K562 (cell line): Measurements from ENCODE around the gene OPRM1. TPM values are rescaled to one million over a fixed set of nuclear protein-coding genes. Genes with fewer than 3 reads are reported as not detected.

ENCODE experiments used
- ATAC-seq: fragments of 200-7000 bp; cut with Tn5 transposase; 3 replicates; pipeline ENCODE4 v1.9.1; 2020; ENCODE audit warnings: moderate library complexity
- BruUV-seq: library from RNA; stranded (reverse); fragments of 400-500 nt; replicated peaks from 2 replicates; lab custom pipeline; 2021; lab: Mats Ljungman, UMichigan
- CTCF ChIA-PET: fragments of 300-600 bp; formaldehyde crosslinking; extraction: SDS; loops from one replicate; lab custom pipeline; 2021; ENCODE audit warnings: low intra/inter-chr PET ratio; lab: Yijun Ruan, JAX
- POLR2A ChIA-PET: fragments of 300-600, 350-650 bp; sonication (Branson Sonifier 250); formaldehyde crosslinking; extraction: SDS; loops from one replicate; lab custom pipeline; 2021; ENCODE audit warnings: antibody characterized with exemption, inconsistent platforms; lab: Yijun Ruan, JAX
- DNase-seq, 4 experiments: peaks; one replicate each; pipeline versions ENCODE4 v3.0.0 to v3.0.0-alpha.2; 2011 to 2018; ENCODE audit warnings: low spot score in 3 of 4, mixed read lengths in 3 of 4; ENCODE audit errors: extremely low read depth in 1 of 4
- FAIRE-seq: peaks from 2 replicates; lab custom pipeline; 2011; peaks lifted over from hg19 to GRCh38; lab: Jason Lieb, UNC
- H2AFZ ChIP-seq: 2 replicates; pipeline ENCODE4 v1.6.0; 2011; ENCODE audit warnings: low read depth, low read length, control low read depth, inconsistent platforms
- H3K27ac ChIP-seq: fragments of 200-600 bp; 3 replicates; pipeline ENCODE4 v1.8.0; 2011; ENCODE audit warnings: low read depth, mild to moderate bottlenecking, control low read depth, inconsistent platforms, low read length, moderate library complexity, mixed read lengths; ENCODE audit errors: extremely low read depth
- H3K27me3 ChIP-seq, 2 experiments: fragments of 300-600 bp in 1 of 2; 2 replicates in 1 of 2; 3 replicates in 1 of 2; pipeline versions ENCODE4 v1.6.0 to v1.8.0; 2011; ENCODE audit warnings: inconsistent platforms in 2 of 2, low read length in 2 of 2, mild to moderate bottlenecking in 1 of 2, mixed read lengths in 1 of 2, moderate library complexity in 1 of 2; ENCODE audit not compliant: control insufficient read depth in 2 of 2, insufficient read depth in 2 of 2
- H3K36me3 ChIP-seq: fragments of 300-600 bp; 3 replicates; pipeline ENCODE4 v1.8.0; 2011; ENCODE audit warnings: mild to moderate bottlenecking, low read length, inconsistent platforms; ENCODE audit not compliant: control insufficient read depth, insufficient read depth
- H3K4me1 ChIP-seq, 2 experiments: fragments of 200-600 bp in 1 of 2; replicated peaks in 1 of 2; 2 replicates in 1 of 2; 3 replicates in 1 of 2; pipeline versions ENCODE4 v1.5.1 to v1.8.0; 2011; ENCODE audit warnings: inconsistent platforms in 2 of 2, low read length in 2 of 2, mild to moderate bottlenecking in 1 of 2, mixed read lengths in 1 of 2, moderate library complexity in 1 of 2; ENCODE audit not compliant: control insufficient read depth in 2 of 2, insufficient read depth in 2 of 2
- H3K4me2 ChIP-seq: 2 replicates; pipeline ENCODE4 v1.6.1; 2011; ENCODE audit warnings: low read length, control low read depth, inconsistent platforms, mixed read lengths; ENCODE audit not compliant: insufficient read depth
- H3K4me3 ChIP-seq: fragments of 200-600 bp; sonication (generic), shearing (Covaris generic); 2 replicates; pipeline ENCODE4 v1.5.1; 2016; ENCODE audit warnings: control low read depth, inconsistent platforms
- H3K79me2 ChIP-seq: fragments of 200-600 bp; 3 replicates; pipeline ENCODE4 v1.8.0; 2011; ENCODE audit warnings: low read length, inconsistent platforms; ENCODE audit not compliant: control insufficient read depth, insufficient read depth
- H3K9ac ChIP-seq, 2 experiments: 2 replicates each; pipeline versions ENCODE4 v1.6.0 to v1.6.1; 2011; ENCODE audit warnings: low read depth in 2 of 2, low read length in 2 of 2, control low read depth in 1 of 2, inconsistent platforms in 1 of 2, mild to moderate bottlenecking in 1 of 2, mixed read lengths in 1 of 2; ENCODE audit not compliant: insufficient read depth in 1 of 2
- H3K9me1 ChIP-seq: one replicate; pipeline ENCODE4 v1.6.0; 2011; ENCODE audit warnings: inconsistent platforms, mild to moderate bottlenecking, low read length, moderate library complexity; ENCODE audit not compliant: control insufficient read depth, insufficient read depth
- H3K9me3 ChIP-seq: replicated peaks from 2 replicates; pipeline ENCODE4 v1.5.1; 2011; ENCODE audit warnings: low read depth, low read length, inconsistent platforms; ENCODE audit not compliant: control insufficient read depth, insufficient read depth
- H4K20me1 ChIP-seq: replicated peaks from 2 replicates; pipeline ENCODE4 v1.6.1; 2011; ENCODE audit warnings: low read length, inconsistent platforms, mixed read lengths; ENCODE audit not compliant: control insufficient read depth, insufficient read depth
- CSDE1 ChIP-seq, 2 experiments: fragments of 450-650 bp; IDR thresholded peaks; 2 replicates each; pipeline ENCODE4 v1.6.1; 2016; ENCODE audit warnings: mild to moderate bottlenecking in 1 of 2
- CXXC5 ChIP-seq: fragments of 250-450 bp; sonication (Bioruptor Pico); IDR thresholded peaks from 2 replicates; pipeline ENCODE4 v1.8.0; 2022; ENCODE audit warnings: inconsistent platforms, mild to moderate bottlenecking, moderate library complexity
- ELF2 ChIP-seq: fragments of 250-450 bp; sonication (Bioruptor Pico); IDR thresholded peaks from 2 replicates; pipeline ENCODE4 v1.5.0; 2021; ENCODE audit warnings: mild to moderate bottlenecking
- ELK3 ChIP-seq: fragments of 450-650 bp; formaldehyde crosslinking; IDR thresholded peaks from 2 replicates; pipeline ENCODE4 v1.4.0; 2020; ENCODE audit warnings: mild to moderate bottlenecking
- HOXB6 ChIP-seq: fragments of 250-450 bp; sonication (Bioruptor Pico); IDR thresholded peaks from 2 replicates; pipeline ENCODE4 v1.5.1; 2022; ENCODE audit warnings: mild to moderate bottlenecking, borderline replicate concordance
- KAT2B ChIP-seq: IDR thresholded peaks from one replicate; pipeline ENCODE4 v1.6.1; 2012; ENCODE audit warnings: low read depth, mild to moderate bottlenecking, control low read depth, inconsistent platforms, low read length, moderate library complexity
- KHSRP ChIP-seq: fragments of 450-650 bp; IDR thresholded peaks from 2 replicates; pipeline ENCODE4 v1.6.1; 2017
- MCM3 ChIP-seq: fragments of 450-650 bp; IDR thresholded peaks from 2 replicates; pipeline ENCODE4 v1.6.1; 2016
- MED1 ChIP-seq: sonication (generic); formaldehyde crosslinking; IDR thresholded peaks from 2 replicates; pipeline ENCODE4 v1.8.1; 2023; ENCODE audit warnings: missing genetic modification reagents, borderline replicate concordance
- NR4A1 ChIP-seq, 2 experiments: fragments of 250-450 bp in 1 of 2; fragments of 450-650 bp in 1 of 2; sonication (Bioruptor Pico) in 1 of 2; IDR thresholded peaks; 2 replicates each; pipeline versions ENCODE4 v1.4.0 to v1.6.1; 2016 to 2020; ENCODE audit warnings: mild to moderate bottlenecking in 2 of 2, missing compliant biosample characterization in 1 of 2, missing genetic modification characterization in 1 of 2, moderate library complexity in 1 of 2
- RFX5 ChIP-seq: IDR thresholded peaks from 2 replicates; pipeline ENCODE4 v1.6.1; 2011; ENCODE audit warnings: low read depth, mild to moderate bottlenecking, improper control_type of control experiment, low read length
- RFX7 ChIP-seq: fragments of 250-450 bp; sonication (Bioruptor Pico); IDR thresholded peaks from 2 replicates; pipeline ENCODE4 v1.5.1; 2021; ENCODE audit warnings: mild to moderate bottlenecking
- SMAD2 ChIP-seq: fragments of 150-350 bp; IDR thresholded peaks from 2 replicates; pipeline ENCODE4 v1.6.1; 2014; ENCODE audit warnings: low read depth, mild to moderate bottlenecking, low read length
- STAG1 ChIP-seq: sonication (generic); formaldehyde crosslinking; IDR thresholded peaks from 2 replicates; pipeline ENCODE4 v1.5.0; 2020; ENCODE audit warnings: missing genetic modification reagents, borderline replicate concordance
- ZFP1 ChIP-seq: fragments of 450-650 bp; formaldehyde crosslinking; IDR thresholded peaks from 2 replicates; pipeline ENCODE4 v1.4.0; 2020; ENCODE audit warnings: mild to moderate bottlenecking, mixed read lengths
- ZFP30 ChIP-seq: fragments of 250-450 bp; sonication (Bioruptor Pico); IDR thresholded peaks from 2 replicates; pipeline ENCODE4 v1.8.0; 2022; ENCODE audit warnings: moderate library complexity, mild to moderate bottlenecking, inconsistent platforms, borderline replicate concordance
- ZNF134 ChIP-seq: fragments of 250-450 bp; sonication (Bioruptor Pico); conservative IDR thresholded peaks from 2 replicates; pipeline ENCODE4 v1.4.0; 2020
- ZNF436 ChIP-seq: fragments of 250-450, 450-650 bp; sonication (Bioruptor Pico); formaldehyde crosslinking; IDR thresholded peaks from 2 replicates; pipeline ENCODE4 v1.7.0; 2020; ENCODE audit warnings: mild to moderate bottlenecking
- WGBS: fragments of 100-300 bp; shearing (Covaris generic); methylation state at CpG from one replicate; pipeline ENCODE4 v1.1.6; 2016; ENCODE audit warnings: low coverage, mixed read lengths; ENCODE audit not compliant: insufficient coverage; ENCODE audit errors: missing lambda C conversion rate; 5-methylcytosine and 5-hydroxymethylcytosine counted together
- in situ Hi-C: fragments of 300-500 bp; cut with MboI; formaldehyde crosslinking; loops from 4 replicates; pipeline ENCODE4 v1.15.0; 2018; ENCODE audit warnings: inconsistent platforms, mixed read lengths
- intact Hi-C: fragments of 100-400 bp; cut with micrococcal nuclease; formaldehyde crosslinking; loops from 2 replicates; pipeline ENCODE4 v1.14.2; 2022
- polyA plus RNA-seq, 8 experiments: library from polyadenylated mRNA; depleted of rRNA in 4 of 8; stranded (reverse) in 5 of 8; unstranded in 3 of 8; fragments of >200 nt; fragmentation: Nextera tagmentation in 2 of 8; fragmentation: Illumina TruSeq in 1 of 8; extraction: Ambion mirVana in 2 of 8; extraction: Trizol in 1 of 8; gene quantifications; 2 replicates each; pipeline versions ENCODE4 v1.2.1 to v1.2.3, GENCODE V29; 2011 to 2014; ENCODE audit warnings: inconsistent platforms in 1 of 8, missing spikeins in 1 of 8
- total RNA-seq, 7 experiments: library from RNA; depleted of rRNA in 6 of 7; stranded (reverse); fragments of >200 nt in 6 of 7; fragmentation: Illumina TruSeq in 2 of 7; extraction: Trizol in 2 of 7; gene quantifications; 2 replicates each; pipeline versions ENCODE4 v1.2.1 to v1.2.3, GENCODE V29; 2011 to 2021; ENCODE audit warnings: low replicate concordance in 1 of 7
- TF ChIP-seq, protein P1 (sequence below): sonication (generic); formaldehyde crosslinking; IDR thresholded peaks from 2 replicates; pipeline ENCODE4 v1.8.0; 2022; ENCODE audit warnings: mild to moderate bottlenecking, missing genetic modification reagents

Gene OPRM1
- total and polyA plus RNA-seq, 9 of the 15 experiments (the other 6 are each of a cell fraction or from before 2014, with no cell fraction given) = not detected

DNA sequence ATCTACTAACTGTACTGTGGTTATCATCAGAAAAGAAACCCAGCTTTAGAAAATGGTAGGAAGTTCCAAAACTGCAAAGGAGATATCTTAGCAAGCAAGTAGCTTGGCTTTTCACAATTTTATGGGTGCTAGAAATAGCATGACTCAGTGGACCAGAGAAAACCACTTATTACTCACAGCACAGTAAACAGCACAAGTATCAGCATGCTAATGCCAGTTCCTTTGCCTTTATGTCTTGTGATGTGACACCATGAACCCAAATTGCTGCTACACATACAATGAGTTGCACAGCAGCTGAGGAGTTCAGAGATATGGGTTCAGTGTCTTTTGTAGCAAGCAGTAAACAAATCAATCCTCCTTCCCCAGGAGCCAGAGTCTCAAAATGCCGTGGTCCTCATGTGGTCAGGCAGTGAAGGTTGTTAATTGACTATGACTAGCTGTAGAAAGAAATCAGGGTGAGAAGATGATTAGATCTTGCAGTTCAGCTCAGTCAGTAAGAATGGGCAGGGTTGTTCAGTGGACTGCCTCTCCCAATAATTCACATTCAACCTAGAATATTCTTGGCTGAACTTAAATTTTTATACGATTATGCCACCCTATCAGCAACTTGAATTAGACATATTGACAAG is 73.3 kb downstream of the OPRM1 start (continued):
- TF ChIP-seq RFX5 = no peak
- TF ChIP-seq ZFP30 (CRISPR knock-in tag) = no peak

DNA sequence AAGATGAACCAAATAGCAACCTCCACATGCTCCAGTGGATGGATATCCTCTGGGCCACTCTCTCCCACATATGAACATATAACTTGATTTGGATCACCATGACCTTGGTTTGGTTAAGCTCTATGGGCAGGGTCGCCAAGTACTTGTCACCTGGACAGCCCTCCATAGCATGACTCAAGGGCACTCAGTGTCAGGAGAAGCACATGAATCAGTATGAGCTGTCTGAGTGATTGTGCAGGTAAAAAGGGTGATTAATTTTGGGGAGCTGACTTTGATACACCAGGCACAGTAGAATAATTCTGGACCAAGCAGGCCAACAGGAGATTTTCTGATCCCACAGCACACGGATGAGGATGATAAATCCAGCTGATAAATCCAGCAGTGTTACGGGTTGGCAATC is 74.4 kb downstream of the OPRM1 start:
- H3K9me1 ChIP-seq = no peaks in the 10 kb centered on the region
- H3K9ac ChIP-seq = no peak overlapping the region
- H3K27ac ChIP-seq = no peak overlapping the region
- H2AFZ ChIP-seq = no peak overlapping the region
- WGBS = 2% methylated on average over 3 of the region's 3 CpGs
- no peak for DNase-seq
- no peaks in the 10 kb centered on the region for H3K36me3 ChIP-seq
- no peaks in the 10 kb centered on the region for H3K9me3 ChIP-seq
- H3K4me1 ChIP-seq = no peaks in the 10 kb centered on the region
- ATAC-seq = no peak
- no peaks in the 10 kb centered on the region for H3K79me2 ChIP-seq
- ChIA-PET CTCF (no interaction called here), POLR2A (interaction anchor here (0.6 kb wide), 1 partner anchor 11 kb away, joined by 3 read pairs; no protein-coding TSS in a partner anchor)
- FAIRE-seq = no peak
- no peaks in the 10 kb centered on the region for H3K27me3 ChIP-seq
- intact Hi-C loops = no loop called here
- no peak overlapping the region for H3K4me2 ChIP-seq
- TF ChIP-seq, protein P1, sequence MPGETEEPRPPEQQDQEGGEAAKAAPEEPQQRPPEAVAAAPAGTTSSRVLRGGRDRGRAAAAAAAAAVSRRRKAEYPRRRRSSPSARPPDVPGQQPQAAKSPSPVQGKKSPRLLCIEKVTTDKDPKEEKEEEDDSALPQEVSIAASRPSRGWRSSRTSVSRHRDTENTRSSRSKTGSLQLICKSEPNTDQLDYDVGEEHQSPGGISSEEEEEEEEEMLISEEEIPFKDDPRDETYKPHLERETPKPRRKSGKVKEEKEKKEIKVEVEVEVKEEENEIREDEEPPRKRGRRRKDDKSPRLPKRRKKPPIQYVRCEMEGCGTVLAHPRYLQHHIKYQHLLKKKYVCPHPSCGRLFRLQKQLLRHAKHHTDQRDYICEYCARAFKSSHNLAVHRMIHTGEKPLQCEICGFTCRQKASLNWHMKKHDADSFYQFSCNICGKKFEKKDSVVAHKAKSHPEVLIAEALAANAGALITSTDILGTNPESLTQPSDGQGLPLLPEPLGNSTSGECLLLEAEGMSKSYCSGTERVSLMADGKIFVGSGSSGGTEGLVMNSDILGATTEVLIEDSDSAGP (CRISPR knock-in tag) = no peak
- TF ChIP-seq MED1 (CRISPR knock-in tag) = no peak
- TF ChIP-seq ELK3 (CRISPR knock-in tag) = no peak
- TF ChIP-seq KHSRP = no peak
- TF ChIP-seq ZNF134 = no peak
- TF ChIP-seq KAT2B = no peak
- no peak for TF ChIP-seq ZFP1
- TF ChIP-seq ZNF436 (CRISPR knock-in tag) = no peak
- TF ChIP-seq HOXB6 (CRISPR knock-in tag) = no peak
- no peak for TF ChIP-seq CSDE1 (IDR thresholded peaks at IDR 0.05)
- no peak for TF ChIP-seq MCM3
- no peak for TF ChIP-seq ELF2 (CRISPR knock-in tag)
- no peak for TF ChIP-seq RFX7 (CRISPR knock-in tag)
- TF ChIP-seq STAG1 = no peak
- TF ChIP-seq NR4A1 (CRISPR knock-in tag; IDR thresholded peaks at IDR 0.05) = no peak
- TF ChIP-seq NR4A1 (tag; IDR thresholded peaks at IDR 0.05) = no peak
- TF ChIP-seq SMAD2 = no peak
- TF ChIP-seq CXXC5 (CRISPR knock-in tag) = no peak
- BruUV-seq = no TSS peak
- in situ Hi-C loops = no loop called here
- no peak overlapping the region for H3K4me3 ChIP-seq
- no peaks in the 10 kb centered on the region for H4K20me1 ChIP-seq
